B cell (primary cell): ENCODE results near the gene CD19. TPM values are rescaled to one million over a fixed set of nuclear protein-coding genes. Genes with fewer than 3 reads are reported as not detected.
"Not testable (repeated sequence)": the region's sequence is repeated elsewhere in the genome, so short reads cannot be mapped to it uniquely, and the experiment has no call there.

Source experiments
- ATAC-seq: fragments of 200-7000 bp; cut with Tn5 transposase; one replicate; pipeline ENCODE4 v1.10.0; 2021; ENCODE audit warnings: low read depth, mild to moderate bottlenecking, moderate number of reproducible peaks, moderate library complexity
- CTCF ChIA-PET: fragments of 350-600 bp; sonication (Branson Sonifier 250); formaldehyde crosslinking; loops from one replicate; lab custom pipeline; 2021; ENCODE audit warnings: antibody characterized with exemption, inconsistent platforms; lab: Charles Lee
- POLR2A ChIA-PET: fragments of 350-600 bp; sonication (Branson Sonifier 250); formaldehyde crosslinking; loops from one replicate; lab custom pipeline; 2021; ENCODE audit warnings: antibody characterized with exemption; lab: Charles Lee
- DNase-seq: peaks from one replicate; pipeline ENCODE4 v3.0.0; 2013
- H2AFZ ChIP-seq: 2 replicates; pipeline ENCODE4 v1.6.1; 2012; ENCODE audit warnings: mild to moderate bottlenecking, low read depth, low read length; ENCODE audit not compliant: insufficient read depth, poor library complexity, severe bottlenecking
- H3K27ac ChIP-seq, 2 donors: 1 replicate in 1 of 2; 2 replicates in 1 of 2; pipeline ENCODE4 v1.5.1; 2012 to 2013; ENCODE audit warnings: low read length in 2 of 2, mild to moderate bottlenecking in 2 of 2, moderate library complexity in 1 of 2
- H3K27me3 ChIP-seq, 4 experiments: fragments of 200-600 bp in 1 of 4; sonication (generic) in 1 of 4; replicated peaks in 1 of 4; 1 replicate in 2 of 4; 2 replicates in 2 of 4; pipeline versions ENCODE4 v1.6.1 to v1.7.0; 2013 to 2016; ENCODE audit warnings: low read length in 3 of 4, mild to moderate bottlenecking in 2 of 4, mixed read lengths in 1 of 4, moderate library complexity in 1 of 4; ENCODE audit not compliant: insufficient read depth in 4 of 4, control insufficient read depth in 3 of 4; ENCODE audit errors: control extremely low read depth in 1 of 4
- H3K36me3 ChIP-seq, 2 experiments: replicated peaks in 1 of 2; 1 replicate in 1 of 2; 2 replicates in 1 of 2; pipeline versions ENCODE4 v1.6.1 to v1.7.1; 2013; ENCODE audit warnings: low read length in 1 of 2; ENCODE audit not compliant: insufficient read depth in 2 of 2, control insufficient read depth in 1 of 2; ENCODE audit errors: control extremely low read depth in 1 of 2, extremely low read depth in 1 of 2
- H3K4me1 ChIP-seq, 2 donors: fragments of 200-600 bp in 1 of 2; sonication (generic) in 1 of 2; 1 replicate in 1 of 2; 2 replicates in 1 of 2; pipeline versions ENCODE4 v1.5.1 to v1.6.1; 2013 to 2017; ENCODE audit warnings: low read length in 2 of 2; ENCODE audit not compliant: control insufficient read depth in 2 of 2, insufficient read depth in 2 of 2
- H3K4me2 ChIP-seq: replicated peaks from 2 replicates; pipeline ENCODE3; 2012; ENCODE audit warnings: mild to moderate bottlenecking, low read depth, low read length; ENCODE audit not compliant: poor library complexity, severe bottlenecking
- H3K4me3 ChIP-seq, 5 experiments: fragments of 200-600 bp in 1 of 5; sonication (generic) in 1 of 5; 1 replicate in 3 of 5; 2 replicates in 2 of 5; pipeline versions ENCODE4 v1.5.1 to v1.7.0; 2011 to 2016; ENCODE audit warnings: low read length in 4 of 5, mild to moderate bottlenecking in 4 of 5, low read depth in 2 of 5, control low read depth in 1 of 5, moderate library complexity in 1 of 5; ENCODE audit not compliant: insufficient read depth in 1 of 5; ENCODE audit errors: control extremely low read depth in 1 of 5, extremely low read depth in 1 of 5
- H3K79me2 ChIP-seq: fragments of 200-600 bp; sonication (generic); one replicate; pipeline ENCODE4 v1.6.0; 2016; ENCODE audit warnings: low read length; ENCODE audit not compliant: control insufficient read depth, insufficient read depth
- H3K9ac ChIP-seq: fragments of 200-600 bp; sonication (generic); 2 replicates; pipeline ENCODE4 v1.6.1; 2017; ENCODE audit warnings: mild to moderate bottlenecking, low read length, moderate library complexity
- H3K9me3 ChIP-seq, 3 donors: one replicate each; pipeline versions ENCODE4 v1.6.1 to v1.7.1; 2013; ENCODE audit warnings: low read length in 2 of 3; ENCODE audit not compliant: control insufficient read depth in 2 of 3, insufficient read depth in 1 of 3; ENCODE audit errors: control extremely low read depth in 1 of 3
- H4K20me1 ChIP-seq: 2 replicates; pipeline ENCODE4 v1.6.0; 2012; ENCODE audit warnings: mild to moderate bottlenecking, low read length; ENCODE audit not compliant: insufficient read depth, control insufficient read depth, poor library complexity, severe bottlenecking
- H3K27ac Mint-ChIP-seq: one replicate; pipeline ENCODE4 v1.8.0; 2021; ENCODE audit warnings: mixed read lengths
- H3K27me3 Mint-ChIP-seq: one replicate; pipeline ENCODE4 v1.8.0; 2021; ENCODE audit warnings: mixed read lengths
- H3K4me1 Mint-ChIP-seq: one replicate; pipeline ENCODE4 v1.8.0; 2021; ENCODE audit warnings: mixed read lengths
- H3K4me3 Mint-ChIP-seq: one replicate; pipeline ENCODE4 v1.8.0; 2021; ENCODE audit warnings: mixed read lengths
- H3K9me3 Mint-ChIP-seq: one replicate; pipeline ENCODE4 v1.8.0; 2022; ENCODE audit warnings: mixed read lengths; ENCODE audit not compliant: insufficient read depth
- CTCF ChIP-seq: fragments of 200-600 bp; IDR thresholded peaks from one replicate; pipeline ENCODE4 v1.8.0; 2022; ENCODE audit warnings: antibody characterized with exemption, mild to moderate bottlenecking
- EZH2 ChIP-seq: IDR thresholded peaks from 2 replicates; pipeline ENCODE4 v1.6.1; 2012; ENCODE audit warnings: borderline replicate concordance, low read depth, mild to moderate bottlenecking, moderate library complexity, low read length; ENCODE audit not compliant: insufficient read depth, poor library complexity, severe bottlenecking
- WGBS: methylation state at CpG from one replicate; pipeline ENCODE4 v1.1.5; 2013; ENCODE audit warnings: missing lambda C conversion rate; ENCODE audit not compliant: insufficient coverage; 5-methylcytosine and 5-hydroxymethylcytosine counted together
- intact Hi-C: fragments of 100-400 bp; cut with micrococcal nuclease; formaldehyde crosslinking; loops from one replicate; pipeline ENCODE4 v1.10.0; 2022
- polyA plus RNA-seq: library from polyadenylated mRNA; depleted of rRNA; stranded (reverse); fragments of >200 nt; gene quantifications from 2 replicates; pipeline ENCODE4 v1.2.3, GENCODE V29; 2012
- total RNA-seq, 2 donors: library from RNA; stranded (reverse); fragments of 120-200 nt in 1 of 2; gene quantifications; 1 replicate in 1 of 2; 2 replicates in 1 of 2; pipeline versions ENCODE4 v1.2.3 to v1.2.4, GENCODE V29; 2013 to 2022

CD19 gene
- total and polyA plus RNA-seq, 2 donors (not counting 1 experiment from before 2014, with no cell fraction given) = 306 to 478 TPM

GRCh38 chr16:28886945-28887344, 44.8 kb upstream of the CD19 start:
- DNase-seq (no peak), ATAC-seq (no peak)
- Mint-ChIP-seq H3K27ac (no peak overlapping the region), H3K4me1 (no peaks in the 10 kb centered on the region), H3K9me3 (no peaks in the 10 kb centered on the region), H3K4me3 (no peak overlapping the region), H3K27me3 (no peaks in the 10 kb centered on the region)
- POLR2A ChIA-PET = no interaction called here
- Histone ChIP-seq H3K4me2 (no peak overlapping the region), H3K27ac (no peak overlapping the region), H3K9me3 (no peaks in the 10 kb centered on the region), H3K36me3 (no peaks in the 10 kb centered on the region), H3K27me3 (no peaks in the 10 kb centered on the region), H2AFZ (no peak overlapping the region), H4K20me1 (no peaks in the 10 kb centered on the region), H3K9ac (no peak overlapping the region), H3K79me2 (no peaks in the 10 kb centered on the region), H3K4me3 (no peak overlapping the region), H3K4me1 (no peaks in the 10 kb centered on the region)
- 94% methylated on average over 9 of the region's 10 CpGs for WGBS
- no peak for TF ChIP-seq CTCF
- no peak for TF ChIP-seq EZH2
- intact Hi-C loops = no loop called here
- CTCF ChIA-PET = no interaction called here

GRCh38 chr16:28890355-28890754, 41.4 kb upstream of the CD19 start:
- H3K79me2 ChIP-seq, H4K20me1 ChIP-seq, H3K27me3 Mint-ChIP-seq, H3K27me3 ChIP-seq, H3K9me3 ChIP-seq, H3K27ac Mint-ChIP-seq, H3K9me3 Mint-ChIP-seq, intact Hi-C loops, H3K36me3 ChIP-seq, ATAC-seq, H3K4me2 ChIP-seq, H3K4me1 ChIP-seq, H3K4me3 ChIP-seq, H2AFZ ChIP-seq, DNase-seq, H3K4me1 Mint-ChIP-seq, H3K4me3 Mint-ChIP-seq, H3K27ac ChIP-seq, H3K9ac ChIP-seq: not testable (repeated sequence)
- ChIA-PET POLR2A (interaction anchor here (0.6 to 0.8 kb wide), 2 partner anchors 13 to 41 kb away, joined by 3 read pairs; no protein-coding TSS in a partner anchor), CTCF (interaction anchor here (0.6 to 1.3 kb wide), 2 partner anchors 17 to 317 kb away, joined by 3 read pairs; no protein-coding TSS in a partner anchor)
- WGBS = no CpG with 5 or more reads among the region's 5 CpGs
